Activated T-helper 1 cell treated with anti-CD3 and anti-CD28 coated beads, Interleukin-12 subunit alpha, Interleukin-12 subunit beta, Interleukin-2, Interleukin-4 antibody, amounts not matched to agents 30 ng/mL and 10 ng/mL and 1 ng/mL, durations not matched to agents 14 hours and 24 hours and 36 hours (primary cell): ENCODE measurements around the gene SNX18. TPM values are rescaled to one million over a fixed set of nuclear protein-coding genes. Genes with fewer than 3 reads are reported as not detected.

Source experiments
- DNase-seq: peaks from one replicate; pipeline ENCODE4 v3.0.0; 2021; ENCODE audit warnings: low spot score
- H3K27ac Mint-ChIP-seq: one replicate; pipeline ENCODE4 v1.8.0; 2021; ENCODE audit warnings: mild to moderate bottlenecking, mixed read lengths
- H3K27me3 Mint-ChIP-seq: one replicate; pipeline ENCODE4 v1.8.0; 2022; ENCODE audit warnings: mild to moderate bottlenecking, moderate library complexity, mixed read lengths; ENCODE audit not compliant: insufficient read depth
- H3K36me3 Mint-ChIP-seq: one replicate; pipeline ENCODE4 v1.8.0; 2021; ENCODE audit warnings: low read depth, mixed read lengths
- H3K4me1 Mint-ChIP-seq: one replicate; pipeline ENCODE4 v1.8.0; 2021; ENCODE audit warnings: low read depth, mixed read lengths
- H3K4me3 Mint-ChIP-seq: one replicate; pipeline ENCODE4 v1.8.0; 2021; ENCODE audit warnings: mild to moderate bottlenecking, moderate library complexity, mixed read lengths
- H3K9me3 Mint-ChIP-seq: one replicate; pipeline ENCODE4 v1.8.0; 2021; ENCODE audit warnings: mixed read lengths
- intact Hi-C: fragments of 100-400 bp; cut with micrococcal nuclease; formaldehyde crosslinking; loops from one replicate; pipeline ENCODE4 v1.15.1; 2024
- total RNA-seq: library from RNA; stranded (reverse); gene quantifications from 2 replicates; pipeline ENCODE4 v1.2.3, GENCODE V29; 2022

The SNX18 gene
- total RNA-seq, 1 donor from 2014 or later = 25.4 TPM

- intact Hi-C loops = no loop called here
- Mint-ChIP-seq H3K4me1 (peaks cover 4% of the 10 kb centered on the region), H3K36me3 (no peaks in the 10 kb centered on the region), H3K27me3 (peaks cover 9% of the 10 kb centered on the region), H3K4me3 (no peak overlapping the region), H3K27ac (no peak overlapping the region), H3K9me3 (no peaks in the 10 kb centered on the region)
- no peak for DNase-seq
Measured at GRCh38 chr5:54579591-54580295, 62.2 kb downstream of the SNX18 start.

GRCh38 chr5:54580997-54581811, 63.6 kb downstream of the SNX18 start:
- H3K27me3 Mint-ChIP-seq = peaks cover 9% of the 10 kb centered on the region
- H3K4me3 Mint-ChIP-seq = no peak overlapping the region
- DNase-seq = no peak
- intact Hi-C loops = no loop called here
- H3K36me3 Mint-ChIP-seq = no peaks in the 10 kb centered on the region
- H3K9me3 Mint-ChIP-seq = peaks cover 1% of the 10 kb centered on the region
- H3K27ac Mint-ChIP-seq = no peak overlapping the region
- no peaks in the 10 kb centered on the region for H3K4me1 Mint-ChIP-seq

GRCh38 chr5:54581831-54582548, 64.4 kb downstream of the SNX18 start:
- no peak overlapping the region for H3K27ac Mint-ChIP-seq
- H3K4me1 Mint-ChIP-seq = no peaks in the 10 kb centered on the region
- peaks cover 9% of the 10 kb centered on the region for H3K27me3 Mint-ChIP-seq
- H3K36me3 Mint-ChIP-seq = no peaks in the 10 kb centered on the region
- intact Hi-C loops = no loop called here
- no peak for DNase-seq
- H3K4me3 Mint-ChIP-seq = no peak overlapping the region
- H3K9me3 Mint-ChIP-seq = peaks cover 8% of the 10 kb centered on the region

- DNase-seq = no peak
- peaks cover 2% of the 10 kb centered on the region for H3K27me3 Mint-ChIP-seq
- no peaks in the 10 kb centered on the region for H3K4me1 Mint-ChIP-seq
- intact Hi-C loops = no loop called here
- H3K9me3 Mint-ChIP-seq = peaks cover 8% of the 10 kb centered on the region
- no peak overlapping the region for H3K4me3 Mint-ChIP-seq
- no peak overlapping the region for H3K27ac Mint-ChIP-seq
- no peaks in the 10 kb centered on the region for H3K36me3 Mint-ChIP-seq
Measured at GRCh38 chr5:54586336-54586735, 68.8 kb downstream of the SNX18 start.

- Mint-ChIP-seq H3K27ac (no peak overlapping the region), H3K4me1 (no peaks in the 10 kb centered on the region), H3K36me3 (no peaks in the 10 kb centered on the region), H3K27me3 (peaks cover 4% of the 10 kb centered on the region), H3K9me3 (peaks cover 15% of the 10 kb centered on the region), H3K4me3 (no peak overlapping the region)
- intact Hi-C loops = no loop called here
- no peak for DNase-seq
Measured at GRCh38 chr5:54589786-54590185, 72.2 kb downstream of the SNX18 start.

- intact Hi-C loops = no loop called here
- H3K9me3 Mint-ChIP-seq = peaks cover 15% of the 10 kb centered on the region
- H3K27ac Mint-ChIP-seq = no peak overlapping the region
- no peaks in the 10 kb centered on the region for H3K4me1 Mint-ChIP-seq
- no peaks in the 10 kb centered on the region for H3K36me3 Mint-ChIP-seq
- DNase-seq = no peak
- H3K27me3 Mint-ChIP-seq = peaks cover 5% of the 10 kb centered on the region
- no peak overlapping the region for H3K4me3 Mint-ChIP-seq
Measured at GRCh38 chr5:54590824-54591223, 73.3 kb downstream of the SNX18 start.

- Mint-ChIP-seq H3K27ac (no peak overlapping the region), H3K4me1 (no peaks in the 10 kb centered on the region), H3K9me3 (peaks cover 28% of the 10 kb centered on the region), H3K27me3 (peaks cover 8% of the 10 kb centered on the region), H3K4me3 (no peak overlapping the region), H3K36me3 (peaks cover 11% of the 10 kb centered on the region)
- DNase-seq = no peak
- intact Hi-C loops = no loop called here
Measured at GRCh38 chr5:54593779-54594178, 76.2 kb downstream of the SNX18 start.

- H3K27me3 Mint-ChIP-seq = peaks cover 10% of the 10 kb centered on the region
- peaks cover 11% of the 10 kb centered on the region for H3K36me3 Mint-ChIP-seq
- no peak overlapping the region for H3K4me3 Mint-ChIP-seq
- H3K27ac Mint-ChIP-seq = no peak overlapping the region
- H3K4me1 Mint-ChIP-seq = no peaks in the 10 kb centered on the region
- DNase-seq = no peak
- intact Hi-C loops = no loop called here
- H3K9me3 Mint-ChIP-seq = peaks cover 32% of the 10 kb centered on the region
Measured at GRCh38 chr5:54594181-54594580, 76.6 kb downstream of the SNX18 start.

- H3K36me3 Mint-ChIP-seq = peaks cover 11% of the 10 kb centered on the region
- H3K4me1 Mint-ChIP-seq = no peaks in the 10 kb centered on the region
- H3K27me3 Mint-ChIP-seq = peaks cover 14% of the 10 kb centered on the region
- H3K4me3 Mint-ChIP-seq = no peak overlapping the region
- H3K27ac Mint-ChIP-seq = no peak overlapping the region
- H3K9me3 Mint-ChIP-seq = peaks cover 43% of the 10 kb centered on the region
- intact Hi-C loops = no loop called here
- DNase-seq = no peak
Measured at GRCh38 chr5:54595721-54596120, 78.2 kb downstream of the SNX18 start.

Other genes with a start within 250 kb of the SNX18 start
- 7.6 and 10.4 TPM in 2 replicates for gene ARL15, start 207.2 kb upstream of the SNX18 start, total RNA-seq
- gene HSPB3, start 62.1 kb upstream of the SNX18 start, total RNA-seq = not detected in 2 replicates